Colon (tissue), 2 donors: Measurements from ENCODE around the gene BHLHA9.
"Not testable (repeated sequence)": the region's sequence is repeated elsewhere in the genome, so short reads cannot be mapped to it uniquely, and the experiment has no call there.

Source experiments
- FAIRE-seq: peaks from 2 replicates; lab custom pipeline; 2012; peaks lifted over from hg19 to GRCh38; lab: Jason Lieb, UNC
- donor health status: control.
- donor health status: control.

Gene BHLHA9

GRCh38 chr17:1301546-1301945 lies 31.3 kb downstream of the BHLHA9 start:
- FAIRE-seq, result no peak

GRCh38 chr17:1302761-1303160 lies 32.5 kb downstream of the BHLHA9 start:
- no peak for FAIRE-seq

GRCh38 chr17:1304522-1304921 lies 34.3 kb downstream of the BHLHA9 start:
- no peak for FAIRE-seq

GRCh38 chr17:1304962-1305563 lies 34.8 kb downstream of the BHLHA9 start:
- FAIRE-seq, result no peak

- FAIRE-seq, result not testable (repeated sequence)
Observed at GRCh38 chr17:1307829-1308228, 37.6 kb downstream of the BHLHA9 start.

GRCh38 chr17:1312261-1312870 lies 42.1 kb downstream of the BHLHA9 start:
- FAIRE-seq, result no peak

GRCh38 chr17:1313270-1314005 lies 43.2 kb downstream of the BHLHA9 start:
- no peak for FAIRE-seq

- FAIRE-seq, result no peak
Observed at GRCh38 chr17:1315409-1315808, 45.2 kb downstream of the BHLHA9 start.

- FAIRE-seq, result no peak
Observed at GRCh38 chr17:1315891-1316403, 45.7 kb downstream of the BHLHA9 start.
